K562 (cell line): ENCODE measurements around the gene FKBP2. TPM values are rescaled to one million over a fixed set of nuclear protein-coding genes. Genes with fewer than 3 reads are reported as not detected.

Source experiments
- BCOR ChIP-seq: fragments of 450-650 bp; IDR thresholded peaks from 2 replicates; pipeline ENCODE4 v1.6.1; 2016
- BRD4 ChIP-seq: fragments of 200-600 bp; sonication (generic); IDR thresholded peaks from 2 replicates; pipeline ENCODE4 v1.6.1; 2017; ENCODE audit warnings: inconsistent platforms
- FUS ChIP-seq: fragments of 200-400 bp; formaldehyde crosslinking; optimal IDR thresholded peaks from 2 replicates; pipeline ENCODE3; 2017; ENCODE audit warnings: low read depth, low read length
- HDGF ChIP-seq: fragments of 450-650 bp; IDR thresholded peaks from 2 replicates; pipeline ENCODE4 v1.6.1; 2016
- HNRNPL ChIP-seq: fragments of 200-400 bp; formaldehyde crosslinking; IDR thresholded peaks from 2 replicates; pipeline ENCODE4 v1.6.1; 2017; ENCODE audit warnings: low read depth, mild to moderate bottlenecking, low read length
- MED1 ChIP-seq: sonication (generic); formaldehyde crosslinking; IDR thresholded peaks from 2 replicates; pipeline ENCODE4 v1.8.1; 2023; ENCODE audit warnings: missing genetic modification reagents, borderline replicate concordance
- NFYB ChIP-seq: IDR thresholded peaks from 2 replicates; pipeline ENCODE4 v1.6.1; 2011; ENCODE audit warnings: mild to moderate bottlenecking, moderate library complexity; ENCODE audit not compliant: insufficient read length; ENCODE audit errors: extremely low read depth
- NR3C1 ChIP-seq: sonication (generic); formaldehyde crosslinking; IDR thresholded peaks from 2 replicates; pipeline ENCODE4 v1.8.1; 2022; ENCODE audit warnings: missing genetic modification reagents
- NR4A1 ChIP-seq, 2 experiments: fragments of 250-450 bp in 1 of 2; fragments of 450-650 bp in 1 of 2; sonication (Bioruptor Pico) in 1 of 2; IDR thresholded peaks; 2 replicates each; pipeline versions ENCODE4 v1.4.0 to v1.6.1; 2016 to 2020; ENCODE audit warnings: mild to moderate bottlenecking in 2 of 2, missing compliant biosample characterization in 1 of 2, missing genetic modification characterization in 1 of 2, moderate library complexity in 1 of 2
- SAP30 ChIP-seq: fragments of 200-600 bp; sonication (generic); IDR thresholded peaks from 2 replicates; pipeline ENCODE4 v1.6.1; 2012; ENCODE audit warnings: borderline replicate concordance, low read depth, mild to moderate bottlenecking, moderate library complexity, low read length, control low read depth, inconsistent platforms; ENCODE audit not compliant: insufficient read depth, poor library complexity, severe bottlenecking
- SMAD3 ChIP-seq: fragments of 450-650 bp; formaldehyde crosslinking; conservative IDR thresholded peaks from 2 replicates; pipeline ENCODE4 v1.4.0; 2020; ENCODE audit warnings: mild to moderate bottlenecking
- SP2 ChIP-seq: IDR thresholded peaks from 2 replicates; pipeline ENCODE4 v1.6.1; 2011; ENCODE audit warnings: mild to moderate bottlenecking, low read depth, low read length, moderate library complexity; ENCODE audit not compliant: poor library complexity, severe bottlenecking; ENCODE audit errors: extremely low read depth
- SREBF1 ChIP-seq: fragments of 150-350 bp; IDR thresholded peaks from 2 replicates; pipeline ENCODE4 v1.6.1; 2014; ENCODE audit warnings: antibody characterized with exemption, low read depth, low read length, borderline replicate concordance
- TAF9B ChIP-seq: fragments of 450-650 bp; IDR thresholded peaks from 2 replicates; pipeline ENCODE4 v1.6.1; 2018; ENCODE audit warnings: mild to moderate bottlenecking; ENCODE audit not compliant: partially characterized antibody
- ZBTB7A ChIP-seq: IDR thresholded peaks from 2 replicates; pipeline ENCODE4 v1.6.1; 2011; ENCODE audit warnings: low read depth, mild to moderate bottlenecking, low read length, moderate library complexity, borderline replicate concordance; ENCODE audit not compliant: control insufficient read depth
- ZNF444 ChIP-seq: fragments of 250-450 bp; sonication (Bioruptor Pico); IDR thresholded peaks from 2 replicates; pipeline ENCODE4 v1.4.0; 2020; ENCODE audit warnings: mild to moderate bottlenecking, moderate library complexity
- polyA plus RNA-seq, 8 experiments: library from polyadenylated mRNA; depleted of rRNA in 4 of 8; stranded (reverse) in 5 of 8; unstranded in 3 of 8; fragments of >200 nt; fragmentation: Nextera tagmentation in 2 of 8; fragmentation: Illumina TruSeq in 1 of 8; extraction: Ambion mirVana in 2 of 8; extraction: Trizol in 1 of 8; gene quantifications; 2 replicates each; pipeline versions ENCODE4 v1.2.1 to v1.2.3, GENCODE V29; 2011 to 2014; ENCODE audit warnings: inconsistent platforms in 1 of 8, missing spikeins in 1 of 8
- total RNA-seq, 7 experiments: library from RNA; depleted of rRNA in 6 of 7; stranded (reverse); fragments of >200 nt in 6 of 7; fragmentation: Illumina TruSeq in 2 of 7; extraction: Trizol in 2 of 7; gene quantifications; 2 replicates each; pipeline versions ENCODE4 v1.2.1 to v1.2.3, GENCODE V29; 2011 to 2021; ENCODE audit warnings: low replicate concordance in 1 of 7
- TF ChIP-seq, protein P1 (sequence below): fragments of 450-650 bp; IDR thresholded peaks from 2 replicates; pipeline ENCODE4 v1.6.1; 2017; ENCODE audit warnings: antibody characterized with exemption
- TF ChIP-seq, protein P2 (sequence below): fragments of 450-650 bp; formaldehyde crosslinking; IDR thresholded peaks from 2 replicates; pipeline ENCODE4 v1.4.0; 2022; ENCODE audit warnings: missing genetic modification characterization
- TF ChIP-seq, protein P3 (sequence below), 2 experiments: fragments of 450-650 bp; IDR thresholded peaks; 2 replicates each; pipeline ENCODE4 v1.6.1; 2016
- TF ChIP-seq, protein P4 (sequence below), 2 experiments: fragments of 150-350 bp in 1 of 2; IDR thresholded peaks; 2 replicates each; pipeline ENCODE4 v1.6.1; 2012 to 2016; ENCODE audit warnings: low read depth in 2 of 2, low read length in 2 of 2, mild to moderate bottlenecking in 1 of 2, moderate library complexity in 1 of 2

FKBP2 gene
- total and polyA plus RNA-seq, 9 of the 15 experiments (the other 6 are each of a cell fraction or from before 2014, with no cell fraction given), result 3.5 to 151 (median 58.1) TPM

DNA sequence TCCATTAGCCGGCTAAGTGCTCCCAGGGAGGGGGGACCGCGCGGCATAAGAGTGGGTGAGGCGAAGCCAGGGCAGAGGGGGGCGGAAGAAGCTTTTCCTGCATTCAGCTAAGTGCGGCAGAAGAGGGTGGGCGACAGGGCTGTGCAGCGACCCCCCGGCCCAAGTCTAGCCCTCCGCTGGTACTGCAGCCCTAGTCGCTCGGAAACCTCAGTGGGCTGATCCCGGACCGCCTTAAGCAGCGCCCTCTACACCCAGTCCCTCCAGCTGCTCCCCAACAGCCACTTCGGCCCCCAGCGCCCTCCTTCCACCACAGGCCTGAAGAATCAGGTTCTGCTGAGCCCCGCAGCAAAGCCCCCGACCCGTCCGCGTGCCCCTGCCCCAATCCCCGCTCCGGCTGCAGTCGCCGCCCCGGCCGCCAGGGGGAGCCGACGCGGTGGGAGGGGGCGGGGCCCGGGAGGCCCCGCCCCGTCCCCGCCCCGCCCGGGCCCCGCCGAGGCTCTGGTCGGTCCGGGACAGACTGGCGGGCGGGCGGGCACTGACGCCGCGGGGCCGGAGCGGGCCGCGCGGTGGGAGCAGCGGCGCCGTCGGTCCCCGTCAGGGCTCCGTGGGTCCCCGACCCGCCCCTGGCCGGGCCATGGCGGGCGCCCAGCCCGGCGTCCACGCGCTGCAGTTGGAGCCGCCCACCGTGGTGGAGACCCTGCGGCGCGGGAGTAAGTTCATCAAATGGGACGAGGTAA, 10.3 kb downstream of the FKBP2 start, which contains the start of gene PLCB3 (continued):
- TF ChIP-seq, protein P1, sequence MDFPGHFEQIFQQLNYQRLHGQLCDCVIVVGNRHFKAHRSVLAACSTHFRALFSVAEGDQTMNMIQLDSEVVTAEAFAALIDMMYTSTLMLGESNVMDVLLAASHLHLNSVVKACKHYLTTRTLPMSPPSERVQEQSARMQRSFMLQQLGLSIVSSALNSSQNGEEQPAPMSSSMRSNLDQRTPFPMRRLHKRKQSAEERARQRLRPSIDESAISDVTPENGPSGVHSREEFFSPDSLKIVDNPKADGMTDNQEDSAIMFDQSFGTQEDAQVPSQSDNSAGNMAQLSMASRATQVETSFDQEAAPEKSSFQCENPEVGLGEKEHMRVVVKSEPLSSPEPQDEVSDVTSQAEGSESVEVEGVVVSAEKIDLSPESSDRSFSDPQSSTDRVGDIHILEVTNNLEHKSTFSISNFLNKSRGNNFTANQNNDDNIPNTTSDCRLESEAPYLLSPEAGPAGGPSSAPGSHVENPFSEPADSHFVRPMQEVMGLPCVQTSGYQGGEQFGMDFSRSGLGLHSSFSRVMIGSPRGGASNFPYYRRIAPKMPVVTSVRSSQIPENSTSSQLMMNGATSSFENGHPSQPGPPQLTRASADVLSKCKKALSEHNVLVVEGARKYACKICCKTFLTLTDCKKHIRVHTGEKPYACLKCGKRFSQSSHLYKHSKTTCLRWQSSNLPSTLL, result no peak
- no peak for TF ChIP-seq NR3C1 (CRISPR knock-in tag)
- no peak for TF ChIP-seq HNRNPL
- no peak for TF ChIP-seq SREBF1
- TF ChIP-seq, protein P2, sequence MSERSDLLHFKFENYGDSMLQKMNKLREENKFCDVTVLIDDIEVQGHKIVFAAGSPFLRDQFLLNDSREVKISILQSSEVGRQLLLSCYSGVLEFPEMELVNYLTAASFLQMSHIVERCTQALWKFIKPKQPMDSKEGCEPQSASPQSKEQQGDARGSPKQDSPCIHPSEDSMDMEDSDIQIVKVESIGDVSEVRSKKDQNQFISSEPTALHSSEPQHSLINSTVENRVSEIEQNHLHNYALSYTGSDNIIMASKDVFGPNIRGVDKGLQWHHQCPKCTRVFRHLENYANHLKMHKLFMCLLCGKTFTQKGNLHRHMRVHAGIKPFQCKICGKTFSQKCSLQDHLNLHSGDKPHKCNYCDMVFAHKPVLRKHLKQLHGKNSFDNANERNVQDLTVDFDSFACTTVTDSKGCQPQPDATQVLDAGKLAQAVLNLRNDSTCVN (CRISPR knock-in tag), result no peak
- no peak for TF ChIP-seq SMAD3
- no peak for TF ChIP-seq BCOR
- TF ChIP-seq ZNF444, result no peak
- no peak for TF ChIP-seq NR4A1 (CRISPR knock-in tag; IDR thresholded peaks at IDR 0.05)
- TF ChIP-seq NR4A1 (tag; IDR thresholded peaks at IDR 0.05), result no peak
- TF ChIP-seq MED1 (CRISPR knock-in tag), result no peak
- no peak for TF ChIP-seq FUS
- no peak for TF ChIP-seq SP2
- TF ChIP-seq TAF9B, result no peak
- TF ChIP-seq ZBTB7A, result peak; percentile 97
- TF ChIP-seq HDGF, result no peak
- TF ChIP-seq, protein P3, sequence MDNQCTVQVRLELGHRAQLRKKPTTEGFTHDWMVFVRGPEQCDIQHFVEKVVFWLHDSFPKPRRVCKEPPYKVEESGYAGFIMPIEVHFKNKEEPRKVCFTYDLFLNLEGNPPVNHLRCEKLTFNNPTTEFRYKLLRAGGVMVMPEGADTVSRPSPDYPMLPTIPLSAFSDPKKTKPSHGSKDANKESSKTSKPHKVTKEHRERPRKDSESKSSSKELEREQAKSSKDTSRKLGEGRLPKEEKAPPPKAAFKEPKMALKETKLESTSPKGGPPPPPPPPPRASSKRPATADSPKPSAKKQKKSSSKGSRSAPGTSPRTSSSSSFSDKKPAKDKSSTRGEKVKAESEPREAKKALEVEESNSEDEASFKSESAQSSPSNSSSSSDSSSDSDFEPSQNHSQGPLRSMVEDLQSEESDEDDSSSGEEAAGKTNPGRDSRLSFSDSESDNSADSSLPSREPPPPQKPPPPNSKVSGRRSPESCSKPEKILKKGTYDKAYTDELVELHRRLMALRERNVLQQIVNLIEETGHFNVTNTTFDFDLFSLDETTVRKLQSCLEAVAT (IDR thresholded peaks at IDR 0.05), result no peak
- TF ChIP-seq, protein P4, sequence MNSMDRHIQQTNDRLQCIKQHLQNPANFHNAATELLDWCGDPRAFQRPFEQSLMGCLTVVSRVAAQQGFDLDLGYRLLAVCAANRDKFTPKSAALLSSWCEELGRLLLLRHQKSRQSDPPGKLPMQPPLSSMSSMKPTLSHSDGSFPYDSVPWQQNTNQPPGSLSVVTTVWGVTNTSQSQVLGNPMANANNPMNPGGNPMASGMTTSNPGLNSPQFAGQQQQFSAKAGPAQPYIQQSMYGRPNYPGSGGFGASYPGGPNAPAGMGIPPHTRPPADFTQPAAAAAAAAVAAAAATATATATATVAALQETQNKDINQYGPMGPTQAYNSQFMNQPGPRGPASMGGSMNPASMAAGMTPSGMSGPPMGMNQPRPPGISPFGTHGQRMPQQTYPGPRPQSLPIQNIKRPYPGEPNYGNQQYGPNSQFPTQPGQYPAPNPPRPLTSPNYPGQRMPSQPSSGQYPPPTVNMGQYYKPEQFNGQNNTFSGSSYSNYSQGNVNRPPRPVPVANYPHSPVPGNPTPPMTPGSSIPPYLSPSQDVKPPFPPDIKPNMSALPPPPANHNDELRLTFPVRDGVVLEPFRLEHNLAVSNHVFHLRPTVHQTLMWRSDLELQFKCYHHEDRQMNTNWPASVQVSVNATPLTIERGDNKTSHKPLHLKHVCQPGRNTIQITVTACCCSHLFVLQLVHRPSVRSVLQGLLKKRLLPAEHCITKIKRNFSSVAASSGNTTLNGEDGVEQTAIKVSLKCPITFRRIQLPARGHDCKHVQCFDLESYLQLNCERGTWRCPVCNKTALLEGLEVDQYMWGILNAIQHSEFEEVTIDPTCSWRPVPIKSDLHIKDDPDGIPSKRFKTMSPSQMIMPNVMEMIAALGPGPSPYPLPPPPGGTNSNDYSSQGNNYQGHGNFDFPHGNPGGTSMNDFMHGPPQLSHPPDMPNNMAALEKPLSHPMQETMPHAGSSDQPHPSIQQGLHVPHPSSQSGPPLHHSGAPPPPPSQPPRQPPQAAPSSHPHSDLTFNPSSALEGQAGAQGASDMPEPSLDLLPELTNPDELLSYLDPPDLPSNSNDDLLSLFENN (IDR thresholded peaks at IDR 0.05; ENCODE audit: low read depth in 2 of 2, low read length in 2 of 2), result no peak
- TF ChIP-seq BRD4, result no peak
- TF ChIP-seq NFYB, result no peak
- TF ChIP-seq SAP30, result no peak
